Suppressor macrophage (primary cell): ENCODE results near the gene TRIB2.

Experiments used
- DNase-seq, 4 experiments: peaks; one replicate each; pipeline ENCODE4 v3.0.0-alpha.2; 2020 to 2022

The TRIB2 gene

DNA sequence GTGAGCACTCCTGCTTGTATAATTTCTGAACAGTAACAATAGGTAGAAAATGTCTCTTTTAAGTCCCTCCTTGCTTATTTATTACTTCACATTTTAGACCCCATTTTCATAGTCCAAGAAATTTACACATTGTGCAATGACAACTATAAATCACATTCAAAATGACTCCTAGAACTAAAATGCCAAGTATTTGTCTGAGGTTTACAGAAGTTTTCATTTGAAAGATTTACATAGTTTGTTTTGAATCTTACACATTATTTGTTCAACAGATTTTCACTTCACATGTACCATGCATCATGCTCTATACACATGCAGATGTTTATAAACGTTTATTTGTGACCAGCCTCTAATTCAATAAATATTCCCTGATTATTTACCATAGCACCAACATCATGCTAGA, 15.7 kb upstream of the TRIB2 start:
- DNase-seq: no peak

DNA sequence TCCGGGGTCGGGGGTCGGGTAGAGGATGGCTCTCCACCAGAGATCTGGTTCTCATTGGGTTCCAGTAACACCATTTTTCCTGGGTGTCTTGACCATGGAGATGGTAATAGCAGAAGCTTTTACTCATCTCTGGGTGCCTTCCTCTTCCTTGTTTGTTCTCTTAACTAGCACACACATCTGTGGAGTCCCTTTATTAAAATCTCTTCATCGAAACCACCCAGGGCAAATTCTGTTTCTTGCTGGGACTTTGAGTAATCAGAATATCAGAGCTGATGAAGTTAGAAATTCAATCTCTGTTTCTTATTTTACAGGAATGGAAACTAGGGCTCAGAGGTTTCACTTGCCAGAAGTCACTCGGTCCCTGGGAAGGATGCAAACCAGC, 15.0 kb upstream of the TRIB2 start:
- no peak for DNase-seq

DNA sequence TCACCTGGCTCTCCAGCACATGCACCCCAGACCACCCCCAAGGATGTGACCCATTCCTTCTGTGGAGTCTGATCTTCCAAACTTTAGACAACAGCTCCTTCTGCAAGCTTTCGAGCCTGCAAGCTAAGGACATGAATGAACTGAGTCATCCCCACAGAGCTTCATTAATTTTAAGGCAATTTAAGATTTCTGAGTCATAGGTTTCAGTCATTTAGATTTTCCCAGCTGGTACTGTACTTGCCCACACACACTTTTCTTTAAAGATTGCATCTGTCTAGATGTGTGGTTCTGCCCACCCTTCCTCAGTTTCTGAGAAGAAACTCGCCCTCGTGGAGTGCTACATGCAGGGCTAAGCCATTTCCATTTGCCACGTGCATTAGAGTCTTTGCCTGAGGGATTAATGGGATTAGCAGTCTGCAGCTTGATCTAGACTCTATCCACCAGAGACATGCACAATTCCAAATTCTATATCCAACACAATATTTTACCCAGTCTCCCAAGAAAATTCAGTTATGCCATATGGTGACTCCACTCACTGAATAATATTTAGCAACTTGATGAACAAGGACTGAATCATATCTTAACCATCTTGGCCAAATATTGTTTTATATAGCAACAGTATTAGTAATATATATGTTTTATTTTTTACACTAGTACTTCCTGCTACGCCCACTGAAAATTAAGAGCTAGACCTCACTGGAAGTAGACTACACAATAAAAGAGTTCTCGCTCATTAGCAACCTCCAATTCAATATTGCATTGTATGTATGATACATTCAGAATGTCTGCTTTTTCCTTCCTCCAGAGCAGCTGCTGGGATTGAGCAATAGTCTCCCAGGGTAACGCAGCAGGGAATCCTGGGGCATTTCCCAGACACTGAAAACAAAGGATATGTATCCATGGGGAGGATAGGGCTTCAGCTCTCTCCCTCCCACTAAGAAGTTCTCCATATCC, 14.3 kb upstream of the TRIB2 start:
- DNase-seq: peak in 2 of 4 experiments; percentile 5 to 8

DNA sequence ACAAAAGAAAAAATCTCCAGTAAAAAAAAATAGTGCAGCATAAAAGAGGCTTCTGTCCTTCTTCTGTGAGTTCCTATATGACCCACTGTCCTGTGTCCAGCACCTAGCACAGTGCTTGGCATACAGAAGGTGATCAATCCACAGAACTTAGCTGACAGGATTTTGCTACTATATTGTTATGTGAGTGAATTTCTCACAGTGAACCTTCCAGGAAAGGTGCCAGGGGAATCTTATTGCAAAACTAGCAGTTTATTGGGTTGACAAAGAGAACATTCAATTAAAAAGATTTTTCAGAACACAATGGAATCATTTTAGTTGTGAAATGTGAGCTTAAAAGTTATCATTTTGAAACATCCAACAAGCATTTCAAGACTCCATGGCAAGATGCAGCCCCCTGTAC, 12.4 kb upstream of the TRIB2 start:
- no peak for DNase-seq

DNA sequence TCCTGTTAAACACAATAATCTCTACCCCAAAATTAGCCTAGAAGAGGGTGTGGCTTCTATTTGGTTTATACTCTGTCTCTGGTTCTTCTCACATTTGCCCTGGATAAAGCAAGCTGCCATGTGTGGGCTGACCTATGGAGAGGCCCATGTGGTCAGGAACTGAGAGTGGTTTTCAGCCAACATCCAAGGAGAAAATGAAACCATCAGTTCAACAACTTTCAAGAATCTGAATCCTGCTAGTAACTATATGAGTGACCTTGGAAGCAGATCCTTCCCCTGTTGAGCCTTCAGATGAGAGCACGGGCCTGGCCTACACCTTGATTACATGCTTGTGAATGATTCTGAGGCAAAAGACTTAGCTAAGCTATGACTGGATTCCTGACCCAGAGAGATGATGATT, 11.5 kb upstream of the TRIB2 start:
- DNase-seq: peak in 1 of 4 experiments; percentile 24

DNA sequence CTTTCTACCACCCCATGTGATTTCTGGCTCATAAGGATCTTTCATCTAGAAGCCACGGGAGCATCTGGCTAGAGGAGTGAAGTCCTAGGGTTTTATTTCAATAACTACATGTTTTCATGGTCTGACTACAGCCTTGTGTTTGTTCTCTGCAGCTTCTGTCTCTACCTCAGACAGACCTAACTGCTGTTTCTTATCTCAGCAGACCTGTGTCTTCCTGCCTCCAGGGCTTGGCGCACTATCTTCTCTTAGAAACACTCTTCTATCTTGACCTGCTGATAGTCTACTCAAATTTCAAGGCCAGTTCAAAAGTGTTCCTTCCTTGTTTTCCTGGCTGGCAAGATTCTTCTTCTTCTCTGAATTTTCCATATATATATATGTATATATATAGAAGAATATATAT, 11.0 kb upstream of the TRIB2 start:
- DNase-seq: no peak

DNA sequence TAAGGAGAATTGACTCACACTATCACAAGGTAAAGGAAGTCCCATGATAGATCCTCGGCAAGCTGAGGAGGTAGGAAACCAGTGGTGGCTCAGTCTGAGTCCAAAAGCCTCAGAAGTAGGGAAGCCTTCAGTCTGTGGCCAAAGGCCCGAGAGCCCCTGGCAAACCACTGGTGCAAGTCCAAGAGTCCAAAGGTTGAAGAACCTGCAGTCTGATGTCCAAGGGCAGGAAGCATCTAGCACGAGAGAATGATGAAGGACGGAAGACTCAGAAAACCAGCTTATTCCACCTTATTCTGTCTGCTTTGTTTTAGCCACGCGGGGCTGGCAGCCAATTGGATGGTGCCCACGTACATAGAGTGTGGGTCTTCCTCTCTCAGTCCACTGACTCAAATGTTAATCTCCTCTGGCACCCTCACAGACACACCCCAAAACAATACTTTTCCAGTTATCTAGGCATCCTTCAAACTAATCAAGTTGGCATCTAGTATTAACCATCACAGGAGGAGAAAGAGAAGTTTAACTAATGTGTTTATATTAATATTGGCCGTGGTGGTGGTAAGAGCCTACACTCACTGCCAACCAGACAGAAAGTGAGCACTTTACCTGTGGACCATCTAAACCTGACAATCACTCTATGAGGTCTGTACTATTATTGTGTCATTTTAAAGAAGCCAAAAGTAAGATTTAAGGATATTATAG, 8.1 kb upstream of the TRIB2 start:
- no peak for DNase-seq

DNA sequence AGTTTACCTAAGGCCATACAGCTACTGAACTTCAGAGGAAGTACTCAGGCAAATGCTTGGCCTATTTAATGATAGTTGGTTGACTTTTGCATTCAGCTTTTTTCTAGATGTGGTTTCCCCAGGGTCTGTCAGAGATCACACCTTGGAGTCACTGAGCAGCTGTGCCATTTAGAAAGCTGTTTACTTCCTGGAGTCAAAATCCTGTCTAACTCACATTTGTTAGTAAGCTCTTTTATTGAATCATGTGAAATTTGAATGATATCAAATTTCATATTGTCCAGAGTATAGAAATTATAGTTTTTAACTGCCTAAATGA, 7.6 kb upstream of the TRIB2 start:
- no peak for DNase-seq

DNA sequence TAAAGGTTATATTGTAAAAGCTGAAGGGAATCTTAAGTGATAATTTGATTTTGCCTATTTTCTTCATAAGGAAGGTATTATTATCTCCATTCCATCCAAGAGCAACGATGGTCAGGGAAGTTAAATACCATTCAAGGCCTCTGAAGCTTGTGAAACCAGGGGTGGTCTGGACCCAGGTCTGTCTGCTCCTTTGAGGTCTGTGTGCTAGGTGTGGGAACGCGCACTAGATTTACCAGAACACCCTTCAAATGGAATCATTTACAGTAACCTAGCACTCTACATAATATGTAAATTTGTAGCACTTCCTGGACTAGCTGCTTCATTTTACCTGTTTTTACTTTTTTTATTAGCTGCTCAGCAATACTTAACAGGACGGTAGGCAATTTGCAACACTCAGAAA, 6.4 kb upstream of the TRIB2 start:
- no peak for DNase-seq

DNA sequence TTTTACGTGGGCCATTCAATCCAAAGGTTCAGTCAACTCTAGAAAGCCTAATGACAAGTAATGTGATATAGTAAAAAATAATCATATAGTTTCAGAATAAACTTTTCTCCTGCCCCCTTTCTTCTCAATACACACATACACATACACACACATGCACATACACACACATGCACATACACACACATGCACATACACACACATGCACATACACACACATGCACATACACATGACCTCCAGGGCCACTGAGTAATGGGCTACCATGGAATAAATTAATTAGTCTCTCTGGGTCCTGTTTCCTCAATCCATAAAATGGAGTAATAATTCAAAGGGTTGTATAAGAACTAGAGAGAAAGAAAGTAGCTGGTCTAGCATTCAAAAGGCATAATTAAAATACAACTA, 5.4 kb upstream of the TRIB2 start:
- DNase-seq: no peak

DNA sequence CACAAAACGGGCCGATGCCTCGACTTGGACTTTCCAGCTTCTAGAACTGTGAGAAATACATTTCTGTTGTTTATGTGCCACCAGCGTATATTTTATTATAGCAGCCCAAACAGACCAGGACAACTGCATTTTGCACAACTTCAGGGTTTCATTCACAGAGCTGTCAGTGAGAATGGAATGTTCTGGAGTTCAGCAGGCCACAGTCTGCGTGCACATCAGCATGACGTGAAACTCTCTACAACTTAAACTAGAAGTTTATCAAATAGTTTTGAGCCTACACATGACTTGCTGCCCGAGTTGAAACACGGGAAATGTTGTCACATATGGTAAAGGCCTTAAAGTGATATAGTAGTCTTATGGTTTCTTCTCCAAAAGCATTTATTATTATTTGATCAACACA, 3.9 kb upstream of the TRIB2 start:
- no peak for DNase-seq

DNA sequence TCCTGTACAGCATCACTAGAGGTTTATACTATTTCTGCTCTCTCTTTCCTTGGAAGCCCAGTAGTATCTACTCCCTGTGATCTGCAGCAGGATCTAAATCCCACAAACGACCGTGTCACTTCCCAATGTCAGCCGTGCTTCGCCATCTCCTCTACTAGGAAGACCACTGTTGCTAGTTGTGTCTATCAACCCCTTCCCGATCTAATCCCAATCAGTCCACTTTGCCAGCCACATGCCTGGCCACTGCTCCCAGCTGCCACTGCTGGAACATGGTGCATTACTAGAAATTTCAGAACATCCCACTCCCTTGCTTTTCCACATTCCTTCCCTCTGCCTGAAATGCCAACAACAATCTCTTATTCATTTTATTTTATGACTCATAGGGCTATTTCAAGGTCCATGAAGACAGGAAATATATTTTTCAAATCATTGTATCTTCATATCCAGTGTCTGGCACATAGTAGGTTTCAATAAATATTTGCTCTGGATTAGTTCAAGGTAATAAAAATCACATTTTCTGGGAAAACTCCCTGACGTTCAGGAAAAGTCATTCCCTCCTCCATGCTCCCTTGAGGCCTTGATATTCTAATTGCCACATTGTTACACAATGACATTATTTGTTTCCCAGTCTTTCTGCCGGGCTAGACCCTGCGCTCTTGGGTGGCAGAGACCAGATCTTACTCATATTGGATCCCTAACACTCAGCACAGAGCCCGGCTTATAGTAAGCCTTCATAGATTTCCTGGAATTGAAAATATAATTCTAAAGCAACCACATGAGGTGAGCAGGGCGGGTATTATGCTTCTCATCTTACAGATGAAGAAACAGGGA, 2.1 kb upstream of the TRIB2 start:
- DNase-seq: no peak

DNA sequence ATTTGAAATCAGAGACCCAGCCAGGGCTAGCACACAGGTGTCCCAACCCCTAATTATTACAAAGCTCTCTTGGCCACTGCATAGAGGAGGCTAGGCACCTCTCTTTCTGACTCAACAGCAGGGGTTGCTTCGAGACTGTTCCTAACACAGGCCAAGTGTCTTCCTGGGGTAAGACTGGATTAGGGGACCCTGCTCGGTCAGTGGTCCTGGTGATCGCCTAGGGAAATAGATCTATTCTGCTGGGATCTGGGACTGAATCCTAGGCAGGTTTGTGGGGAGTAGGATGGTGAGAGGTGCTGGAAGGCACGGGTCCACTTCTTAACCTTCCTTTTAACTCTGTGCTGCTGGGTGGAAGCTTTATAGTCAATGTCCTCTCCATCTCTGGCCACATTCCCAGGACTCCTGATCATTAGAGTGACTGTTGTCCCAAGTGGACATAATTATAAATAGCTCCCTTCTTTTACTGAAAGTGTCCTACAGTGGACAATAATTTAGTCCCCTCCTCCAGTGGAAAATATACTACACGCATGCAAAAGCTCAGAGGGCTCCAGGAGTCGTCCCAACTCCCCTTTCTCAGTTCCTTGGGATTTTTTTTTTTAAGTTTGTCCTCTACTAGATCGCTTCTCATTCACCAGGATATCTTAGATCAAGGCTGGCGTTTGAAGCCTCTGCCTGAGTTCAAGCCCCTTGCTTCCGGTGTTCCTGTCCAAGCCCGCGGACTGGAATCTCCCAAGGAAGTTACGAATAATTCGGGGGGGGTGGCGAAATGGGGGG, 1.3 kb upstream of the TRIB2 start:
- DNase-seq: no peak

DNA sequence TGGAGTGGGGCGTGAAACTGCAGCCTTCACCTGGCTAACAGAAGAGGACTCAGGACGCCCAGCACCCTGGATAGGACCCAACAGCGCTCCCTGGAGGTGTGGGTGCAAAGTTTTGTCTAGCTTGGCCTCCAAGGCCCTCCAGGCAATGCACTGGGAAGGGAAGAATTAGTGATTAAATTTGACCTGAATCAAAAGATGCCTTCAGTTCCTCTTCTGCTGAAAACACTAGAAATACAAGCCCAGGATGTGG, 779 bp upstream of the TRIB2 start:
- peak; percentile 68 to 82 (median 76) for DNase-seq

DNA sequence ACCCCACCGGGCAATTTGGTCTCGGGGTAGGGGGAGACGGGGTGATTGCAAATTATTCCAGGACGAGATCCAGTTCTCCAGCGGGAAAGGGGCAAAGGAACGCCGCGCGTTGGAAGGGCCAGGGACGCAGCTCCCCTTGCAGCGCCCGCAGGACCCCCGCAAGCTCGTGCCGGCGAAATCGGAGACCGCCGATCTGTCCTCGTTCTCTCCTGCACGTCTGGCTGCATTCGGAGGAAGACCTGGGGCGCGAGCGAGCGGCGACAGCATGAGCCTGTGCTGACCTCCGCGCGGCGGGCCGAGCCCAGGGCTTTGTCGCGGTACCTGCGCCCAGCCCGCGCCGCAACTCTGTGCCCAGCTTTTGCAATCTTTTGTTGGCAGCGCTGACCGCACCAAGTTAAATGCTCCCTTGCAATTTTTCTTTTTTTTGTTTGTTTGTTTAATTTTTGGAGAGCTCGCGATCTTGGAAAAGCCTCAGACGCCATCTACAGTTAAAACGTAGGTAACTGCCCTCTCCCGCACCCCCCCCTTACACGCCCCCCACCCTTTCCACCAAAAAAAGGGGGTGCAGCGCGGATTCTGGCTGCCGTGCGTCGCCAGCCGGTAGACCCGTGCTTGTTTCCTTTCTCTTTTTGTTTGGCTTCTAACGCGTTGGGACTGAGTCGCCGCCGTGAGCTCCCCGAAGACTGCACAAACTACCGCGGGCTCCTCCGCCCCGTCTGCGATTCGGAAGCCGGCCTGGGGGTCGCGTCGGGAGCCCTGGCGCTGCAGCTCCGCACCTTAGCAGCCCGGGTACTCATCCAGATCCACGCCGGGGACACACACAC, 667 bp downstream of the TRIB2 start:
- DNase-seq: peak; percentile 28 to 65 (median 50)

DNA sequence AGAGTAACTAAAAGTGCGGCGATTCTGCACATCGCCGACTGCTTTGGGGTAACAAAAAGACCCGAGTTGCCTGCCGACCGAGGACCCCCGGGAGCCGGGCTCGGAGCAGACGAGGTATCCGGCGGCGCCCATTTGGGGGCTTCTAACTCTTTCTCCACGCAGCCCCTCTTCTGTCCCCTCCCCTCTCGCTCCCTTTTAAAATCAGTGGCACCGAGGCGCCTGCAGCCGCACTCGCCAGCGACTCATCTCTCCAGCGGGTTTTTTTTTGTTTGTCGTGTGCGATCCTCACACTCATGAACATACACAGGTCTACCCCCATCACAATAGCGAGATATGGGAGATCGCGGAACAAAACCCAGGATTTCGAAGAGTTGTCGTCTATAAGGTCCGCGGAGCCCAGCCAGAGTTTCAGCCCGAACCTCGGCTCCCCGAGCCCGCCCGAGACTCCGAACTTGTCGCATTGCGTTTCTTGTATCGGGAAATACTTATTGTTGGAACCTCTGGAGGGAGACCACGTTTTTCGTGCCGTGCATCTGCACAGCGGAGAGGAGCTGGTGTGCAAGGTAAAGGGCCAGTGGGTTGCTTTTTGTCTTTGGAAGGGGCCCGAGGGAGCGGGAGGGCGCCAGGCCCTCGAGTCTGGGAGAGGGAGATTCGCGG, 1.4 kb downstream of the TRIB2 start:
- peak in 3 of 4 experiments; percentile 10 to 38 (median 30) for DNase-seq

DNA sequence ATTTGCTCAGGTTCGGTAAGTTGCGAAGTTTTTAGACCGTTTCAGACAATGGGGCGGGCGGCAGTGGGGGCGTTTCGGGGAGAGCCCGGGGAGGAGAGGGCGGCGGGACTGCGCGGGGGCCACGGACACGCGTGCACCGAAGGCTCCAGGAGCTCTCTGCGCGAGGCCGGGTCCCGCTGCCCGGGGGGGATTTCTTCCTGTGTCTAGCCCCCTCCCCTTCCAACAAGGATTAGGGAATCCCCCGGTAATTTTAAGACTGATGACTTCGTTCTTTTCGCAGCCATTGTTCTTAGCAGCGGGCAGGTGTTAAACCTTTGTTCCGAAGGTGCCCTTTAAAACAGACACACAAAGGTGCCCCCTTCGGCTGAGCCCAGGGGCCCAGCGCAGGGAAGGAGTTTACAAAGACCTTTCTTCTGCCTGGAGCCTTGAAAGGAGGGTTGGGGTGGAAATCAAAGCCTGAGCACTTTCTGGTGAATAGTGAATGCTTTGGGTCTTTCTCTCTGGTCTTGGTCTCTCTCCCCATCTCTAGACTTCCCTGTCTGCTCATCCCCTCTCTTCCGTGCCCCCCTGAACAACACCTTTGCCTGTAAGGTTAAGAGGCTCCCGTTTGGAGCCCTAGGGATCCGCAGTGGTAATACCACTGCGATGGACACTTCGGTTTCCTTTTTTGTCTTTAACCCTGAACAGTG, 2.1 kb downstream of the TRIB2 start:
- DNase-seq: peak in 1 of 4 experiments; percentile 13

DNA sequence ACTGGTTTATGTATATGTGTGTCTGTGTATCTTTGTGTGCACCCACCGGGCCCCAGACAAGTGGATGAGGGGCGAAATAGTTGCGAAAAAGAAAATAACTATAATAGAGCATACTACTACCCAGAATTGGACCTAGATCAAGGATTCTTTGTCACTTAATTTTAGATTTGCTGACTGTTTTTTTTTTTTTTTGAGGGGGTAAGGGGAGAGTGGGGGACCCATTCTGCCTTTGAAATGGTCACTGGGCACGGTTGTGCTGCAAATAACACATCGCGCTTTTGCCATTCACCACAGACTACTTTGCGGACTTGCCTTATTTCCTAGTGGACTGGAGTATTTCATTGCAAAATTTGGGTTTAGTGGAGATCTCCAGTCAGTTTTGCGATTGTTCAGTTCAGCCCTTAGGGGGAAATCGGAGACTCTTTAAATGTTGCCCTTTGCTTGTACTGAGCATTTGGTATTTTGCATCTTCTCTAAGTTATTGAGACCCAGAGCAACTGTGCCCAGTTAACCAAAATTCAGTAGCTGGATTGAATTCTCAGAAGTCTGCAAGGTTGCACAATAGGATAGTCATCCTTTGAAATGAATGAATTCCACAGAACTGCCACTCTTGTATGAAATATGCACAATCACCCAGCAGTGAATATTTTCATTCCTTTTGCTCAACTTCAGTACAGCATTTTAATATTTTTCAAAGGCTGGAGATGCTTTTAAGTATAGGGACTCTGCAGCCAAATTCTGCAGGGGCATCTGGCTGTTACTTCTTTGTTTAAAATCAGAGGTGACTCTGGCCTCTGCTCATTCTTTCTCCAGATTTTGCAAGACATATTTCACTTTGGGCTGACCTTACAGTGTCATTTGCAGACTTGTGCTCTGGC, 2.9 kb downstream of the TRIB2 start:
- DNase-seq: peak in 1 of 4 experiments; percentile 17

DNA sequence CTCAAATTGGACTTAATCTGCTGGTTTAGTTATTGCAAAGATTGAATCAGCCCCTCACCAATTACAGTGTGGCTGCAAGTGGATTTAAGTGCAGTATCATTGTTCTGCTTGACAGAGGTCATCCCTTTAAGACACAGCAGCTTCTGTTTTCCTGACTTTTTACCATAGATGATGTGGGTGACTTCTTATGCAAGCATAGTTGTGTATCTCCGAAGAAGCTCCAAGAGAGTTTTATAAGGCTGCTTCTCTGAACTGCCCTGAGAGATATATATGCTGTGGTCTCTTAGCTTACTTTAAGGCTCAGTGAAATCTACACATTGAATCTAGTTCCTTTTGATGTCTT, 3.5 kb downstream of the TRIB2 start:
- peak in 3 of 4 experiments; percentile 12 to 50 (median 45) for DNase-seq
